ENCODE data around the gene PPP1CB.

The PPP1CB gene

GRCh38 chr2:28824870-28825269 lies 73.2 kb downstream of the PPP1CB start:
- Histone ChIP-seq H3K27me3 (ENCODE audit: insufficient read depth, low read length, poor library complexity) (no peaks in the 10 kb centered on the region), H2AK5ac (ENCODE audit: low read length) (no peak overlapping the region), H4K5ac (ENCODE audit: low read length) (no peak overlapping the region), H3K4me2 (ENCODE audit: low read length) (no peak overlapping the region), H3K79me2 (ENCODE audit: control insufficient read depth, insufficient read depth, low read length) (no peaks in the 10 kb centered on the region), H4K8ac (ENCODE audit: low read depth, low read length) (no peak overlapping the region), H3K9ac (ENCODE audit: low read length) (no peak overlapping the region), H3K23ac (ENCODE audit: low read length) (no peak overlapping the region), H3K27ac (ENCODE audit: low read depth, low read length) (no peak overlapping the region), H2BK15ac (replicated peaks; ENCODE audit: low read depth) (no peak overlapping the region), H3K4me1 (ENCODE audit: control insufficient read depth, low read depth, low read length) (no peaks in the 10 kb centered on the region), H2BK5ac (ENCODE audit: low read length) (no peak overlapping the region), H3K79me1 (ENCODE audit: low read length) (no peaks in the 10 kb centered on the region), H2BK120ac (ENCODE audit: low read depth, low read length) (no peak overlapping the region), H3K56ac (ENCODE audit: low read length) (no peak overlapping the region), H3K4me3 (ENCODE audit: low read length) (no peak overlapping the region), H3K4ac (ENCODE audit: low read depth, low read length) (no peak overlapping the region), H3K18ac (ENCODE audit: low read length) (no peak overlapping the region), H3K36me3 (ENCODE audit: control insufficient read depth, insufficient read depth, low read length) (no peaks in the 10 kb centered on the region)
- DNase-seq: no peak

- Histone ChIP-seq H3K4me1 (ENCODE audit: control insufficient read depth, low read depth, low read length) (no peaks in the 10 kb centered on the region), H3K4ac (ENCODE audit: low read depth, low read length) (no peak overlapping the region), H3K79me1 (ENCODE audit: low read length) (no peaks in the 10 kb centered on the region), H3K36me3 (ENCODE audit: control insufficient read depth, insufficient read depth, low read length) (no peaks in the 10 kb centered on the region), H3K27me3 (ENCODE audit: insufficient read depth, low read length, poor library complexity) (no peaks in the 10 kb centered on the region), H4K8ac (ENCODE audit: low read depth, low read length) (no peak overlapping the region), H3K23ac (ENCODE audit: low read length) (no peak overlapping the region), H4K5ac (ENCODE audit: low read length) (no peak overlapping the region), H3K4me3 (ENCODE audit: low read length) (no peak overlapping the region), H2BK120ac (ENCODE audit: low read depth, low read length) (no peak overlapping the region), H3K4me2 (ENCODE audit: low read length) (no peak overlapping the region), H2BK5ac (ENCODE audit: low read length) (no peak overlapping the region), H3K18ac (ENCODE audit: low read length) (no peak overlapping the region), H3K56ac (ENCODE audit: low read length) (no peak overlapping the region), H2BK15ac (replicated peaks; ENCODE audit: low read depth) (no peak overlapping the region), H3K9ac (ENCODE audit: low read length) (no peak overlapping the region), H3K79me2 (ENCODE audit: control insufficient read depth, insufficient read depth, low read length) (no peaks in the 10 kb centered on the region), H2AK5ac (ENCODE audit: low read length) (no peak overlapping the region), H3K27ac (ENCODE audit: low read depth, low read length) (no peak overlapping the region)
- WGBS (ENCODE audit: extremely low coverage, insufficient coverage, low lambda C conversion rate): no CpG with 5 or more reads among the region's 2 CpGs
- no peak for DNase-seq
Observed at GRCh38 chr2:28828382-28828781, 76.8 kb downstream of the PPP1CB start.

- Histone ChIP-seq H4K8ac (ENCODE audit: low read depth, low read length) (no peak overlapping the region), H3K36me3 (ENCODE audit: control insufficient read depth, insufficient read depth, low read length) (no peaks in the 10 kb centered on the region), H3K4ac (ENCODE audit: low read depth, low read length) (no peak overlapping the region), H3K27me3 (ENCODE audit: insufficient read depth, low read length, poor library complexity) (no peaks in the 10 kb centered on the region), H4K5ac (ENCODE audit: low read length) (no peak overlapping the region), H2BK120ac (ENCODE audit: low read depth, low read length) (no peak overlapping the region), H3K27ac (ENCODE audit: low read depth, low read length) (no peak overlapping the region), H3K18ac (ENCODE audit: low read length) (no peak overlapping the region), H3K79me1 (ENCODE audit: low read length) (no peaks in the 10 kb centered on the region), H2AK5ac (ENCODE audit: low read length) (no peak overlapping the region), H3K79me2 (ENCODE audit: control insufficient read depth, insufficient read depth, low read length) (no peaks in the 10 kb centered on the region), H3K56ac (ENCODE audit: low read length) (no peak overlapping the region), H3K23ac (ENCODE audit: low read length) (no peak overlapping the region), H2BK5ac (ENCODE audit: low read length) (no peak overlapping the region), H3K4me1 (ENCODE audit: control insufficient read depth, low read depth, low read length) (no peaks in the 10 kb centered on the region), H3K9ac (ENCODE audit: low read length) (no peak overlapping the region), H3K4me2 (ENCODE audit: low read length) (no peak overlapping the region), H2BK15ac (replicated peaks; ENCODE audit: low read depth) (no peak overlapping the region), H3K4me3 (ENCODE audit: low read length) (no peak overlapping the region)
- WGBS (ENCODE audit: extremely low coverage, insufficient coverage, low lambda C conversion rate): no CpG with 5 or more reads among the region's 2 CpGs
- no peak for DNase-seq
Observed at GRCh38 chr2:28833740-28834470, 82.3 kb downstream of the PPP1CB start.

- no peak overlapping the region for H3K27ac ChIP-seq (ENCODE audit: low read depth, low read length)
- H3K18ac ChIP-seq (ENCODE audit: low read length): no peak overlapping the region
- no peaks in the 10 kb centered on the region for H3K36me3 ChIP-seq (ENCODE audit: control insufficient read depth, insufficient read depth, low read length)
- no peak overlapping the region for H3K4me3 ChIP-seq (ENCODE audit: low read length)
- no peaks in the 10 kb centered on the region for H3K4me1 ChIP-seq (ENCODE audit: control insufficient read depth, low read depth, low read length)
- no peak overlapping the region for H2BK15ac ChIP-seq (replicated peaks; ENCODE audit: low read depth)
- H3K9ac ChIP-seq (ENCODE audit: low read length): no peak overlapping the region
- H2BK120ac ChIP-seq (ENCODE audit: low read depth, low read length): no peak overlapping the region
- H4K5ac ChIP-seq (ENCODE audit: low read length): no peak overlapping the region
- no peaks in the 10 kb centered on the region for H3K79me2 ChIP-seq (ENCODE audit: control insufficient read depth, insufficient read depth, low read length)
- no peaks in the 10 kb centered on the region for H3K79me1 ChIP-seq (ENCODE audit: low read length)
- H3K27me3 ChIP-seq (ENCODE audit: insufficient read depth, low read length, poor library complexity): no peaks in the 10 kb centered on the region
- H3K56ac ChIP-seq (ENCODE audit: low read length): no peak overlapping the region
- no peak overlapping the region for H3K4ac ChIP-seq (ENCODE audit: low read depth, low read length)
- no peak overlapping the region for H2BK5ac ChIP-seq (ENCODE audit: low read length)
- H2AK5ac ChIP-seq (ENCODE audit: low read length): no peak overlapping the region
- no peak overlapping the region for H4K8ac ChIP-seq (ENCODE audit: low read depth, low read length)
- no peak for DNase-seq
- no CpG with 5 or more reads among the region's 2 CpGs for WGBS (ENCODE audit: extremely low coverage, insufficient coverage, low lambda C conversion rate)
- no peak overlapping the region for H3K23ac ChIP-seq (ENCODE audit: low read length)
- no peak overlapping the region for H3K4me2 ChIP-seq (ENCODE audit: low read length)
Observed at GRCh38 chr2:28835781-28836180, 84.2 kb downstream of the PPP1CB start.

GRCh38 chr2:28838971-28839370 lies 87.3 kb downstream of the PPP1CB start:
- Histone ChIP-seq H3K9ac (ENCODE audit: low read length) (no peak overlapping the region), H3K79me1 (ENCODE audit: low read length) (no peaks in the 10 kb centered on the region), H3K36me3 (ENCODE audit: control insufficient read depth, insufficient read depth, low read length) (no peaks in the 10 kb centered on the region), H3K27me3 (ENCODE audit: insufficient read depth, low read length, poor library complexity) (no peaks in the 10 kb centered on the region), H2BK15ac (replicated peaks; ENCODE audit: low read depth) (no peak overlapping the region), H3K4me3 (ENCODE audit: low read length) (no peak overlapping the region), H4K8ac (ENCODE audit: low read depth, low read length) (no peak overlapping the region), H3K4me2 (ENCODE audit: low read length) (no peak overlapping the region), H3K4me1 (ENCODE audit: control insufficient read depth, low read depth, low read length) (no peaks in the 10 kb centered on the region), H3K23ac (ENCODE audit: low read length) (no peak overlapping the region), H3K4ac (ENCODE audit: low read depth, low read length) (no peak overlapping the region), H4K5ac (ENCODE audit: low read length) (no peak overlapping the region), H2BK5ac (ENCODE audit: low read length) (no peak overlapping the region), H3K79me2 (ENCODE audit: control insufficient read depth, insufficient read depth, low read length) (no peaks in the 10 kb centered on the region), H3K27ac (ENCODE audit: low read depth, low read length) (no peak overlapping the region), H3K18ac (ENCODE audit: low read length) (no peak overlapping the region), H3K56ac (ENCODE audit: low read length) (no peak overlapping the region), H2BK120ac (ENCODE audit: low read depth, low read length) (no peak overlapping the region), H2AK5ac (ENCODE audit: low read length) (no peak overlapping the region)
- no peak for DNase-seq
- WGBS (ENCODE audit: extremely low coverage, insufficient coverage, low lambda C conversion rate): no CpG with 5 or more reads among the region's 2 CpGs

- H3K4ac ChIP-seq (ENCODE audit: low read depth, low read length): no peak overlapping the region
- H4K5ac ChIP-seq (ENCODE audit: low read length): no peak overlapping the region
- no peaks in the 10 kb centered on the region for H3K27me3 ChIP-seq (ENCODE audit: insufficient read depth, low read length, poor library complexity)
- no peaks in the 10 kb centered on the region for H3K79me1 ChIP-seq (ENCODE audit: low read length)
- no peak overlapping the region for H3K9ac ChIP-seq (ENCODE audit: low read length)
- DNase-seq: no peak
- no peak overlapping the region for H2BK15ac ChIP-seq (replicated peaks; ENCODE audit: low read depth)
- no peak overlapping the region for H2AK5ac ChIP-seq (ENCODE audit: low read length)
- no peak overlapping the region for H2BK120ac ChIP-seq (ENCODE audit: low read depth, low read length)
- no peak overlapping the region for H3K18ac ChIP-seq (ENCODE audit: low read length)
- no CpG with 5 or more reads among the region's 3 CpGs for WGBS (ENCODE audit: extremely low coverage, insufficient coverage, low lambda C conversion rate)
- no peak overlapping the region for H2BK5ac ChIP-seq (ENCODE audit: low read length)
- H3K79me2 ChIP-seq (ENCODE audit: control insufficient read depth, insufficient read depth, low read length): no peaks in the 10 kb centered on the region
- no peak overlapping the region for H4K8ac ChIP-seq (ENCODE audit: low read depth, low read length)
- H3K36me3 ChIP-seq (ENCODE audit: control insufficient read depth, insufficient read depth, low read length): no peaks in the 10 kb centered on the region
- no peak overlapping the region for H3K27ac ChIP-seq (ENCODE audit: low read depth, low read length)
- H3K56ac ChIP-seq (ENCODE audit: low read length): no peak overlapping the region
- H3K4me1 ChIP-seq (ENCODE audit: control insufficient read depth, low read depth, low read length): no peaks in the 10 kb centered on the region
- H3K23ac ChIP-seq (ENCODE audit: low read length): no peak overlapping the region
- H3K4me3 ChIP-seq (ENCODE audit: low read length): no peak overlapping the region
- H3K4me2 ChIP-seq (ENCODE audit: low read length): no peak overlapping the region
Observed at GRCh38 chr2:28842042-28842441, 90.4 kb downstream of the PPP1CB start.
